ENCODE measurements around the gene NTM.

GRCh38 chr11:132226522-132226921 is 856.1 kb downstream of the NTM start:
- TF ChIP-seq POLR2A (IDR thresholded peaks at IDR 0.05) (no peak), CTCF (IDR thresholded peaks at IDR 0.05) (no peak)

Data from transverse colon (tissue), 3 donors.